Breast epithelium (tissue), 4 donors: Measurements from ENCODE around the gene FLT3LG. TPM values are rescaled to one million over a fixed set of nuclear protein-coding genes. Genes with fewer than 3 reads are reported as not detected.

Experiments
- DNase-seq, 2 donors: peaks; one replicate each; pipeline ENCODE4 v3.0.0-alpha.2; 2019; ENCODE audit warnings: low spot score in 2 of 2
- H3K27ac ChIP-seq, 2 donors: fragments of 200-600 bp; sonication (generic) in 1 of 2; one replicate each; pipeline ENCODE4 v1.5.1; 2016 to 2019; ENCODE audit warnings: mild to moderate bottlenecking in 1 of 2
- H3K27me3 ChIP-seq, 2 donors: fragments of 200-600 bp; sonication (generic) in 1 of 2; one replicate each; pipeline versions ENCODE4 v1.5.1 to v1.6.0; 2017 to 2019; ENCODE audit warnings: control low read depth in 1 of 2, mild to moderate bottlenecking in 1 of 2
- H3K36me3 ChIP-seq: fragments of 200-600 bp; one replicate; pipeline ENCODE4 v1.5.1; 2019
- H3K4me1 ChIP-seq, 2 donors: fragments of 200-600 bp; sonication (generic); one replicate each; pipeline ENCODE4 v1.5.1; 2016 to 2019; ENCODE audit warnings: control low read depth in 1 of 2
- H3K4me3 ChIP-seq, 3 donors: fragments of 200-600 bp; sonication (generic); 1 replicate in 2 of 3; 2 replicates in 1 of 3; pipeline ENCODE4 v1.5.1; 2016 to 2019; ENCODE audit warnings: mild to moderate bottlenecking in 3 of 3, moderate library complexity in 2 of 3
- H3K9me3 ChIP-seq, 2 donors: fragments of 200-600 bp; sonication (generic) in 1 of 2; one replicate each; pipeline ENCODE4 v1.5.1; 2016 to 2019; ENCODE audit warnings: control low read depth in 1 of 2
- POLR2A ChIP-seq: fragments of 450-650 bp; IDR thresholded peaks from one replicate; pipeline ENCODE4 v1.6.1; 2016; ENCODE audit warnings: antibody characterized with exemption, mild to moderate bottlenecking, moderate library complexity
- POLR2AphosphoS5 ChIP-seq, 3 donors: sonication (generic); formaldehyde crosslinking; IDR thresholded peaks; one replicate each; pipeline ENCODE4 v1.6.1; 2017; ENCODE audit warnings: antibody characterized with exemption in 3 of 3
- intact Hi-C: fragments of 100-400 bp; cut with DNase I; formaldehyde crosslinking; loops from one replicate; pipeline ENCODE4 v1.15.1; 2023; ENCODE audit warnings: low total_unique reads
- total RNA-seq, 3 donors: library from RNA; depleted of rRNA; stranded (reverse); fragments of >200 nt; gene quantifications; one replicate each; pipeline ENCODE4 v1.1.0, GENCODE V29; 2016
- TF ChIP-seq, protein P1 (sequence below), 3 donors: fragments of 450-650 bp; IDR thresholded peaks; one replicate each; pipeline ENCODE4 v1.5.1; 2016 to 2017; ENCODE audit warnings: antibody characterized with exemption in 3 of 3, mild to moderate bottlenecking in 3 of 3, moderate library complexity in 3 of 3

Gene FLT3LG
- total RNA-seq, 3 donors from 2014 or later: 4.3 to 7.0 (median 4.6) TPM

GRCh38 chr19:49440439-49441209, 33.4 kb upstream of the FLT3LG start:
- intact Hi-C loops: no loop called here
- Histone ChIP-seq H3K27me3 (peaks cover 0 to 41% of the 10 kb centered on the region in 2 donors), H3K4me3 (peak overlapping the region; percentile 62 to 91 (median 69))

DNA sequence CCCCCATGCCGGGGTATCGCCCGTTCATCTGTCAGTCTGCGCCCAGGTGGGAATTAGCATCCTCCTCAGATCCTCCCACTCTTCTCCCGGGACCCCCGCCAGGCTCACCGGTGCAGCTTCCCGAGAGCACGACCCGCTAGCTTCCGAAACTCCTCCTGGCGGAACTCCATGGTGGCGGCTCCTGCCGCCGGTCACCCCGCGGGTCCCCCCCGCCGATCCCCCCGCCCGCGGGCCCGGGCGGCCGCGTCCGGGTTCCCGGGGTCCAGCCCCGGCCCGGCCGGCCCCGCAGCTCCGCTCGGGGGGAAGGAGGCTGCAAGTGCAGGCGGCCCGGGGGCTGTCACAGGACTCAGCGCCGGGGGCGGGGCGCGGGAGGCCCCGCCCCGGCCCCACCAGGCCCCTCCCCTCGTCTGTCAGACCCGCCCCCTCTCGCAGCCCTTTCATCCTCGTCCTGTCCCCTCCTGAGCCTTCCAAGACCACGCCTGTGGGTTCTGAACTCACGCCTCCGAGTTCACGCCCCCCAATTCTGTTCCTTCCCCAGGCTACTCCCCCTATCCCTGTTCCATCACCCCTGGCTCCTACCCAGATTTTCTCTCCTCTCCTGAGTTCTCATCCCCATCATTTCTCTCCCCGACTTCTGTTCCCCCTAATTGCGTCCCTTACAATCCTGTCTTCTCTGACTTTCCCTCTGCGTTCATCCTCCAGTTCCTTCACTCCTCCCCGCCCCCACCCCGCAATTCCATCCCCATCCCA, 32.6 kb upstream of the FLT3LG start, which contains the start of gene SLC17A7:
Gene SLC17A7 (minus strand): TSS at position 318 of the 750 bp plus-strand sequence. CDS start 148 bp downstream, at position 170.
- intact Hi-C loops: no loop called here
- Histone ChIP-seq H3K9me3 (no peaks in the 10 kb centered on the region), H3K4me3 (peak within 1 kb of the TSS; percentile 62 to 91 (median 69)), H3K4me1 (peaks cover 0 to 4% of the 10 kb centered on the region in 2 donors), H3K27me3 (peaks cover 0 to 34% of the 10 kb centered on the region in 2 donors), H3K36me3 (no peaks in the 10 kb centered on the region), H3K27ac (peak within 1 kb of the TSS; percentile 80 to 81)
- DNase-seq: no peak
- TF ChIP-seq POLR2AphosphoS5 (IDR thresholded peaks at IDR 0.05) (no peak), POLR2A (no peak)
- TF ChIP-seq, protein P1, sequence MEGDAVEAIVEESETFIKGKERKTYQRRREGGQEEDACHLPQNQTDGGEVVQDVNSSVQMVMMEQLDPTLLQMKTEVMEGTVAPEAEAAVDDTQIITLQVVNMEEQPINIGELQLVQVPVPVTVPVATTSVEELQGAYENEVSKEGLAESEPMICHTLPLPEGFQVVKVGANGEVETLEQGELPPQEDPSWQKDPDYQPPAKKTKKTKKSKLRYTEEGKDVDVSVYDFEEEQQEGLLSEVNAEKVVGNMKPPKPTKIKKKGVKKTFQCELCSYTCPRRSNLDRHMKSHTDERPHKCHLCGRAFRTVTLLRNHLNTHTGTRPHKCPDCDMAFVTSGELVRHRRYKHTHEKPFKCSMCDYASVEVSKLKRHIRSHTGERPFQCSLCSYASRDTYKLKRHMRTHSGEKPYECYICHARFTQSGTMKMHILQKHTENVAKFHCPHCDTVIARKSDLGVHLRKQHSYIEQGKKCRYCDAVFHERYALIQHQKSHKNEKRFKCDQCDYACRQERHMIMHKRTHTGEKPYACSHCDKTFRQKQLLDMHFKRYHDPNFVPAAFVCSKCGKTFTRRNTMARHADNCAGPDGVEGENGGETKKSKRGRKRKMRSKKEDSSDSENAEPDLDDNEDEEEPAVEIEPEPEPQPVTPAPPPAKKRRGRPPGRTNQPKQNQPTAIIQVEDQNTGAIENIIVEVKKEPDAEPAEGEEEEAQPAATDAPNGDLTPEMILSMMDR (IDR thresholded peaks at IDR 0.05): no peak

More at GRCh38 chr19:49440439-49441209, 33.4 kb upstream of the FLT3LG start:
- H3K27ac ChIP-seq: peak overlapping the region in 1 of 2 donors; percentile 48
- TF ChIP-seq, protein P1 (IDR thresholded peaks at IDR 0.05): no peak
- TF ChIP-seq POLR2A (no peak), POLR2AphosphoS5 (IDR thresholded peaks at IDR 0.05) (no peak)
- no peak for DNase-seq
- no peaks in the 10 kb centered on the region for H3K36me3 ChIP-seq
- peaks cover 0 to 4% of the 10 kb centered on the region in 2 donors for H3K4me1 ChIP-seq
- H3K9me3 ChIP-seq: no peaks in the 10 kb centered on the region

DNA sequence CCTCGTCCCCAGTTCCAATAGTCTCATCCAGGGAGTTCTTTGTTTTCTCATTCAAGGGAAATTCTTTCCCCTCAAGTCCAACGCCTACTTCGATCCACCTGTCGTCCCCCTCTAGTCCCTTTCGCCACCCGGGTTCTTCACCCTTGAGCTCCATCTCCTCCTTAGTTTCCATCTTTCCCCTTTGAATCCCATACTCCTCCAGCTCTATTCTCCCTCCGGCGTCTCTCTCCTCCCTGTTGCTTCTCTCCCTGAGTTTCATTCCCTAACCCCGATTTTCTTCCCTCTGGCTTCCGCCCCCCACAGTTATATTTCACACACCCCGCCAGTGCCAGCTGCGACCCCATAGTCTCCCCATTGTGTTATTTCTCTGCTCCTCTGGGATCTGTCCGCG, 32.1 kb upstream of the FLT3LG start:
- H3K4me3 ChIP-seq: peak overlapping the region; percentile 62 to 91 (median 69)
- peaks cover 0 to 4% of the 10 kb centered on the region in 2 donors for H3K4me1 ChIP-seq
- peaks cover 0 to 28% of the 10 kb centered on the region in 2 donors for H3K27me3 ChIP-seq
- no peaks in the 10 kb centered on the region for H3K9me3 ChIP-seq
- no peaks in the 10 kb centered on the region for H3K36me3 ChIP-seq
- DNase-seq: no peak
- TF ChIP-seq POLR2A (no peak), POLR2AphosphoS5 (IDR thresholded peaks at IDR 0.05) (no peak)
- TF ChIP-seq, protein P1 (IDR thresholded peaks at IDR 0.05): no peak
- intact Hi-C loops: no loop called here
- peak overlapping the region; percentile 80 to 81 for H3K27ac ChIP-seq

DNA sequence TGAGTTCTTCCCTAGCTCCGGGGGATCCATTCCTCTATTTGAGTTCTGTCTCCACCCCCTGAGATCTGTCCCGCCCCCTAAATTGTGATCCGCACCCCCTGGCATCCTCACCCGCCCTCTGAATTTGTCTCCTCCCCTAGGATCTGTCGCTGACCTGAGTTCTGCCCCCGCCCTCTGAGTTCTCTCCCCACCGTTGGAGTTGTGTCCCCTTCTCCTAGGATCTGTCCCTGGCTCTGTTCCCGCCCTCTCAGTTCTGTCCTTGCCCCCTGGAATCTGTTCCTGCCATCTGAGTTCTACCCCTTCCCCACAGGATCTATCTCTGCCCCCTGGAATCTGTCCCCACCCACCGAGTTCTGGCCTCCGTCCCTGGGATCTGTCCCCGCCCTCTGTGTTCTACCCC, 31.7 kb upstream of the FLT3LG start:
- peak overlapping the region; percentile 80 to 81 for H3K27ac ChIP-seq
- no peaks in the 10 kb centered on the region for H3K36me3 ChIP-seq
- H3K4me3 ChIP-seq: peak overlapping the region; percentile 62 to 91 (median 69)
- peaks cover 0 to 24% of the 10 kb centered on the region in 2 donors for H3K27me3 ChIP-seq
- TF ChIP-seq, protein P1 (IDR thresholded peaks at IDR 0.05): no peak
- TF ChIP-seq POLR2AphosphoS5 (IDR thresholded peaks at IDR 0.05) (no peak), POLR2A (no peak)
- intact Hi-C loops: no loop called here
- no peaks in the 10 kb centered on the region for H3K9me3 ChIP-seq
- peak in 1 of 2 donors; percentile 46 for DNase-seq
- peaks cover 0 to 4% of the 10 kb centered on the region in 2 donors for H3K4me1 ChIP-seq
